K562 (cell line): ENCODE results near the gene PPIL6. TPM values are rescaled to one million over a fixed set of nuclear protein-coding genes. Genes with fewer than 3 reads are reported as not detected.

Source experiments
- DNMT1 ChIP-seq: fragments of 450-650 bp; IDR thresholded peaks from 2 replicates; pipeline ENCODE4 v1.6.1; 2016; ENCODE audit warnings: antibody characterized with exemption, mild to moderate bottlenecking
- GABPB1 ChIP-seq: sonication (generic); formaldehyde crosslinking; IDR thresholded peaks from 2 replicates; pipeline ENCODE4 v1.8.0; 2022; ENCODE audit warnings: mild to moderate bottlenecking, missing genetic modification reagents
- TCF3 ChIP-seq: sonication (generic); formaldehyde crosslinking; IDR thresholded peaks from 2 replicates; pipeline ENCODE4 v1.4.0; 2020; ENCODE audit warnings: mild to moderate bottlenecking, missing genetic modification reagents
- ZNF347 ChIP-seq: fragments of 450-650 bp; formaldehyde crosslinking; IDR thresholded peaks from 2 replicates; pipeline ENCODE4 v1.4.0; 2020; ENCODE audit warnings: low read depth, mild to moderate bottlenecking, moderate library complexity
- polyA plus RNA-seq, 8 experiments: library from polyadenylated mRNA; depleted of rRNA in 4 of 8; stranded (reverse) in 5 of 8; unstranded in 3 of 8; fragments of >200 nt; fragmentation: Nextera tagmentation in 2 of 8; fragmentation: Illumina TruSeq in 1 of 8; extraction: Ambion mirVana in 2 of 8; extraction: Trizol in 1 of 8; gene quantifications; 2 replicates each; pipeline versions ENCODE4 v1.2.1 to v1.2.3, GENCODE V29; 2011 to 2014; ENCODE audit warnings: inconsistent platforms in 1 of 8, missing spikeins in 1 of 8
- total RNA-seq, 7 experiments: library from RNA; depleted of rRNA in 6 of 7; stranded (reverse); fragments of >200 nt in 6 of 7; fragmentation: Illumina TruSeq in 2 of 7; extraction: Trizol in 2 of 7; gene quantifications; 2 replicates each; pipeline versions ENCODE4 v1.2.1 to v1.2.3, GENCODE V29; 2011 to 2021; ENCODE audit warnings: low replicate concordance in 1 of 7
- TF ChIP-seq, protein P1 (sequence below), 2 experiments: fragments of 450-650 bp in 1 of 2; sonication (generic) in 1 of 2; formaldehyde crosslinking in 1 of 2; IDR thresholded peaks; 2 replicates each; pipeline versions ENCODE4 v1.7.1 to v1.9.0; 2016 to 2022; ENCODE audit warnings: inconsistent platforms in 1 of 2, mild to moderate bottlenecking in 1 of 2, missing genetic modification reagents in 1 of 2
- TF ChIP-seq, protein P2 (sequence below), 2 experiments: fragments of 450-650 bp; IDR thresholded peaks; 2 replicates each; pipeline ENCODE4 v1.6.1; 2016; ENCODE audit warnings: mild to moderate bottlenecking in 2 of 2, borderline replicate concordance in 1 of 2, low read depth in 1 of 2, moderate library complexity in 1 of 2
- TF ChIP-seq, protein P3 (sequence below): sonication (generic); formaldehyde crosslinking; IDR thresholded peaks from 2 replicates; pipeline ENCODE4 v1.8.0; 2023; ENCODE audit warnings: mild to moderate bottlenecking, missing genetic modification reagents

PPIL6 gene
- total and polyA plus RNA-seq, 9 of the 15 experiments (the other 6 are each of a cell fraction or from before 2014, with no cell fraction given): 0.03 to 0.98 (median 0.41) TPM; not detected in 1

DNA sequence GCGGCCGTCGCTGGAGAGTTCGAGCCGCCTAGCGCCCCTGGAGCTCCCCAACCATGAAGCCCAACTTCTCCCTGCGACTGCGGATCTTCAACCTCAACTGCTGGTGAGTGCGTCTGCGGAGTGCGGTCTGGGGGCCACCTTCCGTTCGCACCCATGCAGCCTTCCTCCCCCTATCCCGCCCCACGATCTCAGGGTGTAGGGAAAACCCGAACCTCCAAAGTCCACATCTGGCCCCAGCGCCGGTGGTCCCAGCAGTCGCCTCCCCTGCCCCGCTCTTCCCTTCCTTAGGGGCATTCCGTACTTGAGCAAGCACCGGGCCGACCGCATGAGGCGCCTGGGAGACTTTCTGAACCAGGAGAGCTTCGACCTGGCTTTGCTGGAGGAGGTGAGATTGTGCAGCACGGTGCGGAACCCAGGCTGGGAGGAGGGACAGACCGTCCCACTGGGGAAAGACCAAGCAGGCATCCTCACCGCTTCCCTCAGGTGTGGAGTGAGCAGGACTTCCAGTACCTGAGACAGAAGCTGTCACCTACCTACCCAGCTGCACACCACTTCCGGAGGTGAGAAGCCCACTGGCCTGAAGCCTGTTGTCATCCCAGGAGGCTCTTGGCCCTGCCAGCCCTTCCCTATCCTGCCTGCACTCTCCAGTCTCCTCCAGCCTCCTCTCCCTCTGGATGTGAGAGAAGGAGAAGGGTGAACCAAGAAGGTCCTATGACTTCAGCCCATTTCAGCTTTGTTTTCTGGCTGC is 815 bp upstream of the PPIL6 start (continued):
- TF ChIP-seq, protein P1, sequence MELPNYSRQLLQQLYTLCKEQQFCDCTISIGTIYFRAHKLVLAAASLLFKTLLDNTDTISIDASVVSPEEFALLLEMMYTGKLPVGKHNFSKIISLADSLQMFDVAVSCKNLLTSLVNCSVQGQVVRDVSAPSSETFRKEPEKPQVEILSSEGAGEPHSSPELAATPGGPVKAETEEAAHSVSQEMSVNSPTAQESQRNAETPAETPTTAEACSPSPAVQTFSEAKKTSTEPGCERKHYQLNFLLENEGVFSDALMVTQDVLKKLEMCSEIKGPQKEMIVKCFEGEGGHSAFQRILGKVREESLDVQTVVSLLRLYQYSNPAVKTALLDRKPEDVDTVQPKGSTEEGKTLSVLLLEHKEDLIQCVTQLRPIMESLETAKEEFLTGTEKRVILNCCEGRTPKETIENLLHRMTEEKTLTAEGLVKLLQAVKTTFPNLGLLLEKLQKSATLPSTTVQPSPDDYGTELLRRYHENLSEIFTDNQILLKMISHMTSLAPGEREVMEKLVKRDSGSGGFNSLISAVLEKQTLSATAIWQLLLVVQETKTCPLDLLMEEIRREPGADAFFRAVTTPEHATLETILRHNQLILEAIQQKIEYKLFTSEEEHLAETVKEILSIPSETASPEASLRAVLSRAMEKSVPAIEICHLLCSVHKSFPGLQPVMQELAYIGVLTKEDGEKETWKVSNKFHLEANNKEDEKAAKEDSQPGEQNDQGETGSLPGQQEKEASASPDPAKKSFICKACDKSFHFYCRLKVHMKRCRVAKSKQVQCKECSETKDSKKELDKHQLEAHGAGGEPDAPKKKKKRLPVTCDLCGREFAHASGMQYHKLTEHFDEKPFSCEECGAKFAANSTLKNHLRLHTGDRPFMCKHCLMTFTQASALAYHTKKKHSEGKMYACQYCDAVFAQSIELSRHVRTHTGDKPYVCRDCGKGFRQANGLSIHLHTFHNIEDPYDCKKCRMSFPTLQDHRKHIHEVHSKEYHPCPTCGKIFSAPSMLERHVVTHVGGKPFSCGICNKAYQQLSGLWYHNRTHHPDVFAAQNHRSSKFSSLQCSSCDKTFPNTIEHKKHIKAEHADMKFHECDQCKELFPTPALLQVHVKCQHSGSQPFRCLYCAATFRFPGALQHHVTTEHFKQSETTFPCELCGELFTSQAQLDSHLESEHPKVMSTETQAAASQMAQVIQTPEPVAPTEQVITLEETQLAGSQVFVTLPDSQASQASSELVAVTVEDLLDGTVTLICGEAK (IDR thresholded peaks at IDR 0.05): peak; percentile 68; the same call in 1 of the 2 replicates
- TF ChIP-seq, protein P1 (CRISPR knock-in tag; IDR thresholded peaks at IDR 0.05): no peak
- TF ChIP-seq, protein P2, sequence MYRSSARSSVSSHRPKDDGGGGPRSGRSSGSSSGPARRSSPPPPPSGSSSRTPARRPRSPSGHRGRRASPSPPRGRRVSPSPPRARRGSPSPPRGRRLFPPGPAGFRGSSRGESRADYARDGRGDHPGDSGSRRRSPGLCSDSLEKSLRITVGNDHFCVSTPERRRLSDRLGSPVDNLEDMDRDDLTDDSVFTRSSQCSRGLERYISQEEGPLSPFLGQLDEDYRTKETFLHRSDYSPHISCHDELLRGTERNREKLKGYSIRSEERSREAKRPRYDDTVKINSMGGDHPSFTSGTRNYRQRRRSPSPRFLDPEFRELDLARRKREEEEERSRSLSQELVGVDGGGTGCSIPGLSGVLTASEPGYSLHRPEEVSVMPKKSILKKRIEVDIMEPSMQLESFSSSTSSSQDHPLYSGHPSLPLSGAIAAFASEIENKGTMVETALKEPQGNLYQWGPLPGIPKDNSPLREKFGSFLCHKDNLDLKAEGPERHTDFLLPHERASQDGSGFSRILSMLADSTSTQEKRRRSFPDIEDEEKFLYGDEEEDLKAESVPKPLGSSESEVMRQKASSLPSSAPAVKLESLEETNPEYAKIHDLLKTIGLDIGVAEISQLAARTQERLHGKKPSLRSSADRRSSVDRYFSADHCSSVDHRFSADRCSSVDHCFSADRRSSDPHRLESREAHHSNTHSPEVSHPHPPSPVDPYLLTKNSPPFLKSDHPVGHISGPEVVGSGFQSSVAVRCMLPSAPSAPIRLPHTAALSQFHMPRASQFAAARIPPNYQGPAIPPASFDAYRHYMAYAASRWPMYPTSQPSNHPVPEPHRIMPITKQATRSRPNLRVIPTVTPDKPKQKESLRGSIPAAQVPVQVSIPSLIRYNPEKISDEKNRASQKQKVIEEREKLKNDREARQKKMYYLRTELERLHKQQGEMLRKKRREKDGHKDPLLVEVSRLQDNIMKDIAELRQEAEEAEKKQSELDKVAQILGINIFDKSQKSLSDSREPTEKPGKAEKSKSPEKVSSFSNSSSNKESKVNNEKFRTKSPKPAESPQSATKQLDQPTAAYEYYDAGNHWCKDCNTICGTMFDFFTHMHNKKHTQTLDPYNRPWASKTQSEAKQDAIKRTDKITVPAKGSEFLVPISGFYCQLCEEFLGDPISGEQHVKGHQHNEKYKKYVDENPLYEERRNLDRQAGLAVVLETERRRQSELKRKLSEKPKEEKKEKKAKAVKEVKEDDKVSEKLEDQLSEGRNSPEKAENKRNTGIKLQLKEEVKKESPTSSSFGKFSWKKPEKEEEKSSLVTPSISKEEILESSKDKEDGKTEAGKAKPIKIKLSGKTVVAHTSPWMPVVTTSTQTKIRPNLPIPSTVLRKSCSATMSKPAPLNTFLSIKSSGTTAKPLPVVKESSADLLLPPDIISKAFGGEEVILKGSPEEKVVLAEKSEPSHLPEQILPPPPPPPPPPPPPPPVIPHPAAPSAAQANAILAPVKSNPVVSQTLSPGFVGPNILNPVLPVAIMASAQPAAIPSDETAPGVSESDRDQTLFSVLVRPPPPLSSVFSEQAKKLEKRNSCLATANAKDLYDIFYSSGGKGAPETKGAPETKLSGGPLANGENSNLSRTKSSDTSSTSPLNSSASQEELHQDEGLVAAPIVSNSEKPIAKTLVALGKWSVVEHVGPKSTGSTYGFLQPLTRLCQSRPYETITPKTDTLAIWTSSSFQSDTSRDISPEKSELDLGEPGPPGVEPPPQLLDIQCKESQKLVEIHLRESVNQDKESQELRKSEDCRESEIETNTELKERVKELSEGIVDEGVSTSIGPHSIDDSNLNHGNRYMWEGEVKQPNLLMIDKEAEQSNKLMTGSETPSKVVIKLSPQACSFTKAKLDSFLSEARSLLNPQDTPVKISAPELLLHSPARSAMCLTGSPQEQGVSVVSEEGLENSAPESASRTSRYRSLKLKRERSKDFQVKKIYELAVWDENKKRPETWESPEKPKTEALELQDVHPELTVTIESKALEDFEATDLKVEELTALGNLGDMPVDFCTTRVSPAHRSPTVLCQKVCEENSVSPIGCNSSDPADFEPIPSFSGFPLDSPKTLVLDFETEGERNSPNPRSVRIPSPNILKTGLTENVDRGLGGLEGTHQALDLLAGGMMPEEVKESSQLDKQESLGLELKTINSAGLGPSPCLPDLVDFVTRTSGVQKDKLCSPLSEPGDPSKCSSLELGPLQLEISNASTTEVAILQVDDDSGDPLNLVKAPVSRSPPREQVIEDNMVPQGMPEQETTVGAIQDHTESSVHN (IDR thresholded peaks at IDR 0.05; ENCODE audit: borderline replicate concordance in 1 of 2, low read depth in 1 of 2): no peak
- TF ChIP-seq ZNF347 (CRISPR knock-in tag) (no peak), GABPB1 (CRISPR knock-in tag) (peak; percentile 40; the same call in 1 of the 2 replicates), DNMT1 (no peak), TCF3 (no peak)
- TF ChIP-seq, protein P3, sequence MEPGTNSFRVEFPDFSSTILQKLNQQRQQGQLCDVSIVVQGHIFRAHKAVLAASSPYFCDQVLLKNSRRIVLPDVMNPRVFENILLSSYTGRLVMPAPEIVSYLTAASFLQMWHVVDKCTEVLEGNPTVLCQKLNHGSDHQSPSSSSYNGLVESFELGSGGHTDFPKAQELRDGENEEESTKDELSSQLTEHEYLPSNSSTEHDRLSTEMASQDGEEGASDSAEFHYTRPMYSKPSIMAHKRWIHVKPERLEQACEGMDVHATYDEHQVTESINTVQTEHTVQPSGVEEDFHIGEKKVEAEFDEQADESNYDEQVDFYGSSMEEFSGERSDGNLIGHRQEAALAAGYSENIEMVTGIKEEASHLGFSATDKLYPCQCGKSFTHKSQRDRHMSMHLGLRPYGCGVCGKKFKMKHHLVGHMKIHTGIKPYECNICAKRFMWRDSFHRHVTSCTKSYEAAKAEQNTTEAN (CRISPR knock-in tag): 0 out of 2 replicates have a peak, but pooled peaks have one; percentile 40
